NCI-H1694 treated with DMSO at 0.1 percent for 48 hours (cell line): ENCODE data around the gene NUDT5.
"Not testable (repeated sequence)": the region's sequence is repeated elsewhere in the genome, so short reads cannot be mapped to it uniquely, and the experiment has no call there.

Source experiments
- DNase-seq: peaks from one replicate; lab custom pipeline; 2025; lab: John Stamatoyannopoulos, UW

NUDT5 gene

DNA sequence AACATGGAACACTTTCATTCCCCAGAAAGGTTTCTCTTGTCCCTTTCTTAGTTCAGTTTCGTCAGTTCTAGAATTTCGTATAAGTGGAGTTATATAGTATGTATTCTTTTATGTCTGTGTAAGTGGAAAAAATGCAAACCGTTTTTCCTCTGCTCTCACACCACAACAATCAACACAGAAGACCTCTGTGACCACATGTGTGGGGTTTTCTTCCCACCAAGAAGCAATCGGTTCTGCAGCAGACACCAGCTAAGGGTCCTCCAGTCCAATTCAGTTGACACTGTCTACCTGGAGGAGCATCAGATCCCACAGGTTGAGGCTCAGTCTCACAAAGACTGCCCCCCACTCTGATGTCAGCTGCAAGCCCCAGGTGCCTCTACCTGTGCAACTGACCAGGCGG is 6.5 kb upstream of the NUDT5 start:
- DNase-seq, result no peak

DNA sequence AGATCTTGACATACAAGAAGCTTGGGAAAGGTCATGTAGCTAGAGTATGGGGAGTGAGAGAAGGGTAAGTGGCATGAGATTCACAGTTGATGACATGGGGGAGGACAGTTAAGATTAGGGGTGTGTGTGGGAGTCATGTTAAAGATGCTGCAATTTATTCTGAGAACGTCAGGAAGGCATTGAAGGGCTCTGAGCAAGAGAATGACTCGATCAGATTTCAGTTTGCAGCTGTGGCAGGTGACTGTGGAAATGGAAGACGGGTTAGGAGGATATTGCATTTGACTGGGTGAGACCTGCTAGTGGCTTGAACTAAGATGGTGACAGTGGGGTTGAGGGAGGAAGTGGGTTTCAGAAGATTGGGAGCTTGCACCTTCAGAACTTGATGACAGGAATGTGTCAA is 5.9 kb upstream of the NUDT5 start:
- no peak for DNase-seq

DNA sequence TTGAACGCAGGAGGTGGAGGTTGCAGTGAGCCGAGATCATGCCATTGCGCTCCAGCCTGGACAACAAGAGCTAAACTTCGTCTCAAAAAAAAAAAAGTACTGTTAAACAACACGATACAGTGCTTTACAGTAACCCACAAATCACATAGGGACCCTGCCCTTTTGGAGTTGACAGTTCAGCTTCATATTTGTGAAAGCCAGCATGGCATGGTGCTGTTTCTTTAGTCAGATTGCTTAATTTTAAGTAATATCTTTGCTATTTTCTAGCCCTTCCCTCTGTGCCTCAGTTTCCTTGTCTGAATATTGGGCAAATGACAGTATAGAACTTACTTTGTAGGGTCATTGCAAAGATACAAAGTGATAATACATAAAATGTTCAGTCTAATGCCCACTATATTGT is 5.2 kb upstream of the NUDT5 start:
- no peak for DNase-seq

DNA sequence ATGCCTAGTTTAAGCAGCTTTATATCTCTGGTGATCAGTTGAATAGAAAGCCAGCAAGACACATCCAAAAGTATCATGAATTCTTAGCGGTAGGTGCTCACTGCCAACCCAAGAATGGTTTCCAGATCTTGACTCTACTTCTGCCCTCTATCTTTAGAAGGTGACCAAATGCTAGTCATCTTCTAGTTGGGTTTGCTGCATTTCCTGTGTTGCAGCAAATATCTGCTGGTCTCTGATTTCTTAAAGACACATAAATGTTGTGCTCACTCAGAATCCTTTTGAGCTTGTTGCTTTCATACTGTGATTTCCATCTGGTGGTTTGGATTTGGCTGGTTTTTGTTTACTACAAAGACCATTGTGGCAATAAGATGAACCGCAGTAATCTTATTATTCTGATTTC is 2.5 kb upstream of the NUDT5 start:
- DNase-seq, result no peak

DNA sequence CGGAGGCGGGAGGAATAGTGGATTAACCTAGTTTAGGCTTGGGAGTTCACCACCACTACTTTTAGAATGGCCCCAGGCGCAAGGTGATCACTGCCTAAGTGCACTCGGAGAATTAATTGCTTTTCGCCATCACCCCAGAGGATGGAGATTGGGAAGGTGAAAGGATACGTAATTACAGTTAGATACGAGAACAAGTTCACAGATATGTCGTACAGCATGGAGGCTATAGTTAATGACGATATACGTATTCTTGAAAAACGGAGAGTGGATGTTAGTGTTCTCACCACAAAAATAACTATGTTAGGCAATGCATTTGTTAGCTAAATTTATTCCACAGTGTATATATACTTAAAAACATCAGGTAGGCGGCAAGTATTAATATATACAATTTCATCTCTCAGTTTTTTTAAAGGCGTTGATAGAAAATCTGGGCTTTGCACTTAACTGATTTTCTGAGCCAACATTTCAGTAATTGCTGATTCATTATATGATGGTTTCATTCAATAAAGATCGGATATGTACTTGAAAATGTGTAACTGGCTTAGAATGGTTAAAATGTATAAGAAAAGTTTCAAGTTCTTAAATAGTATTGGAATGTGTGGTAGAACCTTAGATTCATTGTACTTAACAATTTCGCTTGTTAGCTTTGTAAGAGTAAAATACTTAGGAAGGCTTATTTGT is 980 bp upstream of the NUDT5 start:
- DNase-seq, result no peak

DNA sequence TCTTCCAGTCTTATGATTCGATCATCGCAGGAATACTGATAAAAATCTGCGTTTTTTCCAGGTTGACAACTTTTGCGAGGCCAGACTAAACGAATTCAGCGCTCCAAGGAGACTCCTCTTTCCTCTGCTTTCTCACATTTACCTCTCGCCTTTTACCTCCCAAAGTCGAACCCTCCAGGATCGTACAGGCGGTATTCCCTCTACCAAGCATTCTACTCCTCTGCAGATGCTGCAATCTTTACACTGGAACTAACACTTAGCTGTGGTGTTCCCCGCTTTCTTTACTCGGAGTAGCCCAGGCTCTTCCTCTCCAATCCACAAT is 449 bp downstream of the NUDT5 start:
- no peak for DNase-seq

DNA sequence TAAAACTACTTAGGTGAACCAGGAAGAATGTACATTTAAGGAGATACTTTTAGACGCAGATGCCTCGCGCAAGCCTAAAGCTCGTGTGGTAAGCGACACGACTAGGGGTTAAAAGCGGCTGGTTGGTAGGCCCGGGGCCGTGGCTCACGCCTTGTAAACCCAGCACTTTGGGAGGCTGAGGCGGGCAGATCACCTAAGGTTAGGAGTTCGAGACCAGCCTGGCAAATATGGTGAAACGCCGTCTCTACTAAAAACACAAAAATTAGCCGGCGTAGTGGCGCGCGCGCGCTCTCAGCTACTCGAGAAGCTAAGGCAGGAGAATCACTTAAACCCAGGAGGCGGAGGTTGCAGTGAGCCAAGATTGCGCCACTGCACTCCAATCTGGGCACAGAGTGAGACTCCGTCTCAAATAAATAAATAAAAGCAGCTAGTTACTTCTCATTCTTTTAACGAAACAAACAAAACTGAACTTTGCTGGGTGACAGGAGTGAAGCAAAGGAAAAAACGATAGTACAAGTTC is 879 bp downstream of the NUDT5 start:
- DNase-seq, result no peak

DNA sequence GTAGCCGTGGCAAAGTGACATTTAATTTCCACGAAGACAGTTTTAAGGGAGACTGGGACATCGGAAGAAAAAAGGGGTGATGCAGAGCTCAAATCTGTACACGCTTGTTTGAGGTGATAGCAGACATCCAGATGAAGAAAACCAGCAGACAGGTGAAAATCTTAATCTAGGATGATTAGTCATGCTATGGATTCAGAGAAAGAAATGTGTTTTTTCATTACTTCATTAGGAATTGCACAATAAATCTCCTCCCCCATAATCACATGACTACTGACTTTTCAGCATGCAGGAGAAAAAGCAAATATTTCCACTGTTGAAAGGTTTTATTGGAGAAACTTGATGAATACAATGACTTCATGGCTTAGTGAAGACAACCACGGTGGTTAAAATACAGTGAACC is 2.5 kb downstream of the NUDT5 start:
- DNase-seq, result no peak

DNA sequence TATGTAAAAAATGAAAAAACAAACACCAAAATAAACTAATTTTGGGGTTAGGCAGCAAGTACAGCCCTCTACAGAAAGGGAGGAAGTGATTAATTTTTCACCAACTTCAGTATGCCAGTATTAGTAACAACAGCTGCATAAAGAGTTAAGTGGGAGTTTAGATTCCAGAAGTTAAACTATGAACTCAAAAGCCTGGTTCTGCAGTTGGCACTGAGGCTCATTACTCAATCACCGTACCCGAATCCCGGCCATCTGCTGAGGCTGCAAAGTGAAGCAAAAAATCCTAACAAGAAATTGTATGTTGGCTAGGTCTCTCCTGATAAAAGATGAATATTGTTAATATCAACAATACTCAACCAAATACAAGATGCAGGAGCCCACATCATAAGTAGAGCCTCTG is 4.0 kb downstream of the NUDT5 start:
- no peak for DNase-seq

DNA sequence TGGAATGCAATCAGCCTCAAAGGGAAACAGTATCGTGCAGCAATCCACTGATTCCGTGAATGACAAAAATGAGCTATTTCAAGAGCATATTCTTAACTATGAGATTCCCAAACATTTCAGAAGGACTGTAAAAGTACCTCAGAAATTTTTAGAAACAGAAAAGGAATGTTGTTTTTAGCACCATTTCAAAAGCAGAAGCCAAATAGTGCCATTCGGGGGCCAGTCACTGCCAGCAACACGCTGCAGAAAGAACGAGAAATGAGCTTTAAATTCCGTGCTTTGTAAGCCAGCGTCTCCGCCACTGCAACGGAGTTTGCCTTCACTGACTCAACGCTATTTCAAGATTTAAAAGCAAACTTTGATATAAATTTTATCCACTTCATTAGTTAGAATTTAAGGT is 6.3 kb downstream of the NUDT5 start:
- no peak for DNase-seq

DNA sequence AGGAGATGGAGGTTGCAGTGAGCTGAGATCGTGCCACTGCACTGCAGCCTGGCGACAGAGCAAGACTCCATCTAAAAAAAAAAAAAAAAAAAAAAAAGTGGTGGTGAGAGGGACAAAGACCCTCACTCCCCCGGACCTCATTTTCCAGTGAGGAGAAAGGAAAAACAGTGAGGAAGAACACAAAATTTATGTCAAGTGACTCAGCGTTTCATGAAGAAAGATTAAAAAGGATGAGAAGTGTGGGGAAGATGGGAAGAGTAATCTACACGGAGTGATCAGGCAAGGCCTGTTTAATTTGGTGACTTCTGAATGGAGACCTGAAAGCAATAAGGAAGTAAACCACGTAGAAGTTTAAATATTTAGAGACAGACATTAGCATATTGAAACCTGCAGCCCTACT is 7.0 kb downstream of the NUDT5 start:
- DNase-seq, result no peak

DNA sequence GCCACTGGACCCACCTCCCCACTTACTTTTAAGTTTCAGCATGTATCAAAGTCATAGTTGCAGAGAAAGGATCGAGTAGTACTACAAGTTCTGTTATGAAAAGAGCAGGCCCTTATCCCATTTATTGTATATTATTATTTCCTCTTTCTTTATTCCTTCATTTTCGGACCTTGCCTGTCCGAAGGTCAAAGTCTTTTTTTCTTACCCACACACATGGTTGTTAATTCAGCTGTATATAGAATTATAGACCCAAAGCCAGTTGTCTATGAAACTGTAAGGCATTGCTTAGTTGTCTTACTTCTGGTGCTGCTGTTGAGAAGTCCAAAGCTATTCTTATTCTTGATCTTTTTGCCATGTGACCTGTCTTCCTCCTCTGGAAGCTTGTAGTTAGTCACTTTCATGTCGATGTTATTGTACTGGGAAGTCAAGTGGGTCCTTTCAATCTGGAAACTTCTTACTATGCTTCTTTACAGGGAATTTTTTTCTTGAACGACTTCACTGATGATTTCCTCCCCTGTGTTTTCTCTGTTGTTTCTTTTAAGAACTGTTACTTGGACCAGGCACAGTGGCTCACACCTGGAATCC is 8.3 kb downstream of the NUDT5 start:
- no peak for DNase-seq

DNA sequence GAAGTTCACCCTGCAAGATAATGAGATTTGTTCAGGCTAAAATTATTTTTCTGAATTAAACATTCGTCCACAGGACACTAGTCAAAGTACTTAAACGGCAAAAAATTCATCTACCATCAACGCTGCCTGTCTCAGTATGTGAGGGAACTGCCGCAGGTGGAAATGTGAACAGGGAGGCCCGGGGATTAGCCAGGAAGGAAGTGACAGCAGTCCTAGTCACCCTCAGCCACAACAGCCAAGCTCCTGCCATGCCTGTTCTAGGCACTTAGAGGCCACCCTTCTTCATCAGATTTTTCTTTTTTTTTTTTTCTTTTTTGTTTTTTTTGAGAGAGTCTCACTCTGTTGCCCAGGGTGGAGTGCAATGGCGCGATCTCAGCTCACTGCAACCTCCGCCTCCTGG is 9.4 kb downstream of the NUDT5 start:
- no peak for DNase-seq

DNA sequence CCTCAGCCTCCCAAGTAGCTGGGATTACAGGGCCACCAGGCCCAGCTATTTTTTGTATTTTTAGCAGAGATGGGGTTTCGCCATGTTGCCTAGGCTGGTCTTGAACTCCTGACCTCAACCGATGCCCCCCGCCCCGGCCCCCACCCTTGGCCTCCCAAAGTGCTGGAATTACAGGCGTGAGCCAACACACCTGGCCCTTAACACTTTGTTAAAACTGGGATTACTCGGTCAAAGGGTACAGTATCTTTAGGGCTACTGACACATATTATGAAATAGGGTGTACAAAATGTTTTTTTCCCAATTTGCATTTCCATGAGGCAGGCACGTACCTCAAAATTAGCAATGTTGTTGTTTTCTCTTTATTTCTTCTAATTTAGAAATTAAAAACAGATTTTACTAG is 11.5 kb downstream of the NUDT5 start:
- DNase-seq, result no peak

DNA sequence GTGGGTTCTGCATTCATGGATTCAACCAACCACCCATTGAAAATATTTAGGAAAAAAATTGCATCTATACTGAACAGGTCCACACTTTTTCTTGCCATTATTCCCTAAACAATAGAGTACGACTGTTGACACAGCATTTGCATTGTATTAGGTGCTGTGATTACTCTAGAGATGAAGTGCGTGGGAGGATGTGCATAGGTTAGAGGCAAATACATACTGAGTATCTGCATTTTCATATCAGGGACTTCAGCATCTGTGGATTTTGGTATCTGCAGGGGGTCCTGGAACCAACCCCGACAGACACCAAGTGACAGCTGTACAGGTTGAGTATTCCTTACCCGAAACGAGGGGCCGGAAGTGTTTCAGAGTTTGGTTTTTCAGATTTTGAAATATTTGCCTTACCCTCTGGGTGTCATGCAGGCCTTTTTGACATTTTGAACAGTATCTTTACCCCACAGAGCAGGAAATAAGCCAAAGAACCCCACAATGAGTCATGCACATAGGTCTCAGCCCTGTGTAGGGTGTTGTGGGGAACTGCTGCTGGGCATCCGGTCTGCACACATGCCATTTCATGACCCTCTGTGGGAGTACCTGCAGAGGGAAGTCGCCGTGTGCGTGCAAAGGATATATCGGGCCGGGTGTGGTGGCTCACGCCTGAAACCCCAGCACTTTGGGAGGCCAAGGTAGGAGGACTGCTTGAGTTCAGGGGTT is 14.5 kb downstream of the NUDT5 start:
- DNase-seq, result no peak

DNA sequence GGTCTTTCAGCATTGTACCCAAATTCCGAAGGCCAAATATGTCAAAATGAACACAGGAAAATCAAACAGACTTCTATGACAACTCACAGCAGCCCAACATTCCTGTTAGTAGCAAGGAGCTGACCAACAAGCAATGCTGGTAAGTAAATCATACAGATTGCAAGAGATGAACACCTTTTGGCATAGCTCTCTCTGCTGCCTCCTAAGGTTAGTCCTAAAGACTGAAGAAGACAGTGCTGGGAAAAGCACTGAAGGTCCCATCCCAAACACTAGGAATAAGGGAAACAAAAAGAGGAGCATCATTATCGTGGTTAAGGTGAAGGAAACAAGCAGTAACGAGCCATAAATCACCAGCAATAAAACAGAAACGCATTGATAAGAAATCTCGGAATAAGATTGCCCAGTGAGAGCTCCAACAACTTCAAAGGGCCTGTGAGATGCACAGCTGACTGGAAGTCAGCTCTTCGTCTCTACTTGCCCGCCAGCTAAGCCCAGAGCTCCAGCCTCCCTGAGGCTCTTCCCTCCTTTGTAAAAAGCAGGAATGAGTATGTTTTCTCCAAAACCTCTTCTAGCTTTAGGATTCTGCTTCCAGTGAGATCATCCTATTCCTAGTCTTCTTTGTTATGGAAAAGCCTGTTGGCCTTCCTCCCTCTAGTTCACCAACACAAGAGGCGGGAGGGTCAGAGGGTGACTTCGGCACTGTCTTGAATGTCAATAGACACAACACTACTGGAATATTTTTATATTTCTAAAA is 15.3 kb downstream of the NUDT5 start:
- no peak for DNase-seq

DNA sequence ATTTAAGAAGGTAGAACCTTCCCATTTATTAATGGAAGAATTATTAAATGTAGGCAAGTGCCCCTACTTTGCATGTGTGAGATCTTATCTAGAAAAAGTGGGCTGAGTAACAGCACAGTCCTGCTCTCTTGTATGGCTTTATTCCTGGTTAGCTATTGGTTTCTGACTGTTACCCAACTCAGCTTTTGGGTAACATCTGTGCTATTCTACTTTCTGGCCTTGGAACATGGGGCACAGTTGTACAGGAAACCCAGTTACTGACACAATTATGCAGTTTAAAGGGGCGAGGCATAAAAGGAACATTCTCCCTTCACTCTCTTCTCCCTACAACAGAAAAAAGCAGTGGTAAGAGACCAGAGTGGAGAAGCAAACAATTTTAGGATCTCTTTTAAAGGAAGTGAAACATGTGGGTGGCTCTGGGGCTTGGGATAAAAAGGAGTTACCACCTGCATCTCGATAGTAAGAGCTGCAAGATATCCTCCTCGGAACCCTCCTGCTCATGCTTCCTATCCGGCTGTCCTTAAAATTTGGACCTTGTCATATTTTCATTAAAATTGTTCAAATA is 16.0 kb downstream of the NUDT5 start:
- DNase-seq, result no peak

DNA sequence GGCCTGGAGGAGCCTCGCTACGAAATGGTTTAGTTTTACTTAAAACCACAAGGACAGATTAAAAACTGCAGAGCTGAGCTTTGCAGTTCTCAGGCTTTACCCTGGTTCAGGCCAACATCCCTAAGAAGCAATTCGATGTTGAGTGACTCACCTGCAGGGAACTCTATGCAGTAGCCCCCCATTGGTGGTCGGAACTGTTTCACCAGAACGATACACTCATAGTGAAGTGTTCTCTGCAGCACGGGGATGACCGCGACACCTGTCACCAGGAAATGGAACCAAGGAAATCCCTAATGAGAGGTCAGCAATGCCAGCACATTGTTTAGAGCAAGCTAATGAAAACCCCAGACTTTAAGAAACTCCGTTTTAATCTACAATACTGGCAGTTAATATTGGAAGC is 18.0 kb downstream of the NUDT5 start:
- no peak for DNase-seq

DNA sequence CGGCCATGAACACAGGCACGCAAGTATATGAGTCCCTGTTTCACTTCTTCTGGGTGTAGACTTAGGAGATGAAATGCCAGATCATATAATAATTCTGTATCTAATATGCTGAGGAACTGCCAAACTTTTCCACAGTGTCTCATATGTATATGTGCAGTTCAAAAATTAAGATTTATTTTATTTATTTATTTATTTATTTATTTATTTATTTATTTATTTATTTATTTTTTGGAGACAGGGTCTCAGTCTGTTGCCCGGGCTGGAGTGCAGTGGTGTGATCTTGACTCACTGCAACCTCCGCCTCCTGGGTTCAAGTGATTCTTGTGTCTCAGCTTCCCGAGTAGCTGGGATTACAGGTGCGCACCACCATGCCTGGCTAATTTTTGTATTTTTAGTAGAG is 24.2 kb downstream of the NUDT5 start:
- DNase-seq, result not testable (repeated sequence)

DNA sequence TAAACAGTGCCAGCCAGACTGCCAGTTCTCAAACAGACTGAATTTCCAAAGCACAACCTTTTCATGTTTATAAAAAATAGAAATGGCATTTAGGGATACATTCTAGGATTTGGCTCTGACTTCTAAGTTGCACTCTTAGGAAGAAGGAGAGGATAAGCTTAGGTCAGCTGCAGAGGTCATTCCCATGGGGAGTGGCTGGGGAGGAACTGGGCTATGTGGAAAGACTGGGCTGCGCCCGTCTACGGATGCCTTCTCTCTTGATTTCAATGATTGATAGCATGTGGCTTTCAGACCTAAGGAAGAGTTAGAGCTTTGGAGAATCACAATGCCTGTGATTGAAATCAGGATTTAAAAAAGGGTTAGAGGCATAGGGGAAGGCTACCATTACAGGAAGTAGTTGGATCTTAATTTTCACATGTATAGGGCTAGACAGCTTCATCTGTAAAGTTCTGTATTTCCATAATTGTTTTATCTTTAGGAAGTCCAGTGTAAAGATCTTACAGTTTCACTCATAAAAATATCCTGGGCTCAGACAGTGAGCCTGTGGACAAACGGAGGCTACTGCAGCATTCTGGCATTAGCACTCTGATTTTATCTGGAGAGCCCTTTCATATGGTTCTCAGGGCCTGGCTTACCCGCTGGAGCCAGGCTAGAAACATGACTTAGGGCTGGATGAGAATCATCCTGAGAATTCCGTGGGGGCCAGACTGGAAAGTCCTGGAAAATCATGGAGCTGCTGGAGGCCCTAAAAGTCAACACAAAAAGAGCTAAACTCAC is 29.5 kb downstream of the NUDT5 start:
- DNase-seq, result no peak

DNA sequence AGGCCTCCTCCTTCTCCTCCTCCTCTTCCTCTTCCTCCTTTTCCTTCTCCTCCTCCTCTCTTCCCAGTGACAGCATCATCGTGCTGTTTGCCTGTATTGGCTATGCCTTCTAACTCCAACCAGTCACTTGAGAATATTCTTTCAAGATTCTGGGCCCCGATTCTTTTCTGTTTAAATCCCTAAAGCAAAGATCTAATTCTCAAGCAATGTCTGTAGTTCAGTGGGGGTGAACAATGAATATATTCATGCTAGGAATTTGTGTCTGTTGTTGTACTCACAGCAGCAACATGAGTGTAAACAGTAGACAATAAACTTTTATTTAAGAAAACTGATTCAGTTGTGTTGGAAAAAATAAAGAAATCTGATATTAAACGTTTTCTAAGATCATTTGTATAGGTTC is 30.7 kb downstream of the NUDT5 start:
- DNase-seq, result no peak

DNA sequence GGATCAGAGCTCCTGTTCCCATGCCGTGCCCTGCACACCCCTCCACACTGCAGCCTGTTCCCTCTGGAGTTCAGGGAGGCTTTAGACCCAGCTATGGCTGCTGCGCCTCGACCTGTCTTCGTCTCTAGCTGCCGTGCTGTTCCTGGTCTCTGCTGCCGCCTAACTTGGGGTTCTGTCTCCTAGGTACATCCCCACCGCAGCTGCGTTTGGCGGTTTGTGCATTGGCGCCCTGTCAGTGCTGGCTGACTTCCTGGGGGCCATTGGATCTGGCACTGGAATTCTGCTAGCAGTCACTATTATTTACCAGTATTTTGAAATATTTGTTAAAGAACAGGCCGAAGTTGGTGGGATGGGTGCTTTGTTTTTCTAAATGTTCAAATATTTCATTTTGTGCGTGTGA is 31.6 kb downstream of the NUDT5 start:
- DNase-seq, result no peak
